Stimulated activated CD4-positive, alpha-beta T cell treated with anti-CD3 and anti-CD28 coated beads, Interleukin-1b, Interleukin-23, amount 100 ng/mL, for 1 hour (primary cell): ENCODE results near the gene PPEF1.

Experiments
- DNase-seq, 2 donors: peaks; one replicate each; pipeline ENCODE4 v3.0.0-alpha.2; 2020; ENCODE audit warnings: low read depth in 2 of 2

PPEF1 gene, protein sequence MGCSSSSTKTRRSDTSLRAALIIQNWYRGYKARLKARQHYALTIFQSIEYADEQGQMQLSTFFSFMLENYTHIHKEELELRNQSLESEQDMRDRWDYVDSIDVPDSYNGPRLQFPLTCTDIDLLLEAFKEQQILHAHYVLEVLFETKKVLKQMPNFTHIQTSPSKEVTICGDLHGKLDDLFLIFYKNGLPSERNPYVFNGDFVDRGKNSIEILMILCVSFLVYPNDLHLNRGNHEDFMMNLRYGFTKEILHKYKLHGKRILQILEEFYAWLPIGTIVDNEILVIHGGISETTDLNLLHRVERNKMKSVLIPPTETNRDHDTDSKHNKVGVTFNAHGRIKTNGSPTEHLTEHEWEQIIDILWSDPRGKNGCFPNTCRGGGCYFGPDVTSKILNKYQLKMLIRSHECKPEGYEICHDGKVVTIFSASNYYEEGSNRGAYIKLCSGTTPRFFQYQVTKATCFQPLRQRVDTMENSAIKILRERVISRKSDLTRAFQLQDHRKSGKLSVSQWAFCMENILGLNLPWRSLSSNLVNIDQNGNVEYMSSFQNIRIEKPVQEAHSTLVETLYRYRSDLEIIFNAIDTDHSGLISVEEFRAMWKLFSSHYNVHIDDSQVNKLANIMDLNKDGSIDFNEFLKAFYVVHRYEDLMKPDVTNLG

GRCh38 chrX:18707426-18708049 is at the start of gene PPEF1:
PPEF1 (plus strand) TSS chrX:18707645; CDS start chrX:18707781, 136 bp downstream.
- DNase-seq: no peak

- no peak for DNase-seq
Observed at GRCh38 chrX:18661273-18661672, 46.2 kb upstream of the PPEF1 start.

- DNase-seq: no peak
Observed at GRCh38 chrX:18664947-18665346, 42.5 kb upstream of the PPEF1 start.

DNA sequence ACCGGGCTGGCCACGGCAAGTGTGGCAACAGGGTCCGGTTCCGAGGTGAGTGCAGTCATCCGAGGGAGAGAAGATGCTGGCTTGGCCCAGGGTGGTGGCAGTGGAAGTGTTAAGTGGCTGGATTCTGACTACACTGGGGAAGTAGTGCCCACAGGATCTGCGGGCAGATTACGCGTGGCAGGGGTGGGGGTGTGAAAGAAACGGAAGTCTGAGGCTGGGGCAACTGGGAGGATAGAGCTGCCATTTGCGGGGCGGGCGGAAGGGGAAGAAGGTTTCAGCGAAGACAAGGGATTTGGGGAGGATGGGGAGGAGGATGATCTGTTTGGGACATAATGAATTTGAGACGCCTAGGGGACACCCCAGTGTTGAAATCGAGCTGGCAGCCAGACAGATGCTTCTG is 40.8 kb upstream of the PPEF1 start:
- DNase-seq: no peak

GRCh38 chrX:18668071-18668835 is 39.2 kb upstream of the PPEF1 start:
- DNase-seq: no peak

DNA sequence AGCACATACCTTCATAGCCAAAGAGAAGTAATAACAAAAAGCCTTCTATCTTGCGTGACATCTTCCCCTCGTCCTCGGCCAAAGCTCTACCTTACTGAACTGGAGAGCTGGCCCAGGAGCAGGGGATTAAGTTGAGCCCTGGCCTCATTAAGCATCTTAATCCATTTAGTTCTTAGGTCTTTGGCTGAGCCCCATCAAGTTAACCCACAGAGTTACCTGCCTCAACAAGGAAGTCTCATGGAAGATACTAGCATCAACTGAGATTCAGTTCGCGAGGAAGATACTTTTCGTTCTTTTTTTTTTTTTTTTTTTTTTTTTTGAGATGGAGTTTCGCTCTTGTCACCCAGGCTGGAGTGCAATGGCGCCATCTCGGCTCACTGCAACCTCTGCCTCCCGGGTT is 35.4 kb upstream of the PPEF1 start, which contains the start of gene RS1:
TSS of gene RS1 (minus strand) at position 101 of the 400 bp plus-strand sequence. CDS start at position 61, 40 bp downstream.
- no peak for DNase-seq

GRCh38 chrX:18674417-18674787 is 33.0 kb upstream of the PPEF1 start:
- DNase-seq: no peak

GRCh38 chrX:18674788-18675735 is 32.4 kb upstream of the PPEF1 start:
- DNase-seq: peak; percentile 51 to 53

GRCh38 chrX:18676050-18676449 is 31.4 kb upstream of the PPEF1 start:
- no peak for DNase-seq

GRCh38 chrX:18676470-18676869 is 31.0 kb upstream of the PPEF1 start:
- DNase-seq: no peak

- no peak for DNase-seq
Observed at GRCh38 chrX:18677161-18677869, 30.1 kb upstream of the PPEF1 start.

DNA sequence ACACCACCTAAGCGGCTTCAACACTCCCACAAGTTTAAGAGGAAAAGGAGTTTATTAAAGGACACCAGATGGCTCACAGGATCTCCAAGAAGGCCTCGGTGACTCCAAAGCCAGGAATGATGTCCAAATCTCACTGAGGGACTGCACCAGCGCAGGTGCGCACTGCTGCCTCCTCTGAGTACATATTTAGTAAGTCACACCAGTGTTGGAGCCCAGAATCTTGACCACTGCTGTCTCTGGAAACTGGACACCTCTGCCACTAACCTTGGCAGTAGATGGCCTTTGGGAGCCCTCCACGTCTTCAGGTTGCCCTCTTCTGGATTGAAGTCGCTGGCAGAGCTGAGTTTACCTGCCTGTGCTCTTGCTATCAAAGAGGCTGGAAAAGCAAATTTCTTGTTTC is 25.4 kb upstream of the PPEF1 start:
- DNase-seq: no peak

GRCh38 chrX:18682979-18683387 is 24.5 kb upstream of the PPEF1 start:
- no peak for DNase-seq

GRCh38 chrX:18687856-18688495 is 19.5 kb upstream of the PPEF1 start:
- no peak for DNase-seq

DNA sequence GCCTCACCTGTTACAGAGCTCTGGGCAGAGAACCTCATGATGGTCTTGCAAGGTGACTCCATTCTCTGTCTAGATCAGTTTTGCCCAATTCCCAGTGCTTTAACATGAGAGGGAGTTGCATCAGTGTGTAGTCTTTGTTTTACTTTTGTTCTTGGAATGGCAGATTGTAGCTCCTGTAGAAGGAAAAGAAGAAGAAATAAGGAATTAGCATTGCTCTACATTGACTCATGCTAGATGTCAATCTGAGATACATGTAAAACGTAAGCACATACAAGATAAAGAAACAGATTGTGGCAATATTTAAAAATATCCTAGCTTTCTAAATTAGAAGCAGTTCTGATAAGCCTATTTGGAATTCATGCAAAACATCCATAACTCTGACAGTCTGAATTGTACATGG is 16.0 kb upstream of the PPEF1 start:
- DNase-seq: no peak

DNA sequence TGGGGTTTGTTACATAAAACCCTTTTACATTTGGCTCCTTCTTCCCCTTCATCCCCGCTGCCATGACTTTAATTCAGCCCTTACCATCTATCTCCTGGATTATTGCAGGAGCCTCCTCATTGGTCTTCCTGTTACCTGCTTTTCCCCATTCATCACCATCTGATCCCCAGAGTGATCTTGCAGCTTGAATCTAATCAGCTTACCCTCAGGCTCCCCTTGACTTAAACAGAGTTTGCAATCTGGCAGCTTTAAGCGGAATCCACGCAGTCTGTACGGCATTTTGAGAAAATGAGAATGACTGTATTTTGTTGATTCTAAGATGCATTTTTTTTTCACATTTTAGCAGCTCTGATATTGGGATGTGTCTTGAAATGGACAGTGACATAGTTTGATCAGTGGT is 14.9 kb upstream of the PPEF1 start:
- DNase-seq: no peak

GRCh38 chrX:18696653-18697052 is 10.8 kb upstream of the PPEF1 start:
- DNase-seq: no peak

- DNase-seq: no peak
Observed at GRCh38 chrX:18698737-18699650, 8.5 kb upstream of the PPEF1 start.
